HT-29 (cell line): ENCODE measurements around the gene SCLY. TPM values are rescaled to one million over a fixed set of nuclear protein-coding genes. Genes with fewer than 3 reads are reported as not detected.

Experiments used
- DNase-seq: peaks from one replicate; pipeline ENCODE4 v3.0.0-alpha.2; 2015; ENCODE audit warnings: low spot score
- total RNA-seq: library from RNA; depleted of rRNA; stranded (reverse); fragments of >200 nt; shearing (Covaris generic); gene quantifications from 2 replicates; pipeline ENCODE4 v1.2.3, GENCODE V29; 2014

Gene SCLY
- total RNA-seq, 1 experiment from 2014 or later, result 41.6 TPM

DNA sequence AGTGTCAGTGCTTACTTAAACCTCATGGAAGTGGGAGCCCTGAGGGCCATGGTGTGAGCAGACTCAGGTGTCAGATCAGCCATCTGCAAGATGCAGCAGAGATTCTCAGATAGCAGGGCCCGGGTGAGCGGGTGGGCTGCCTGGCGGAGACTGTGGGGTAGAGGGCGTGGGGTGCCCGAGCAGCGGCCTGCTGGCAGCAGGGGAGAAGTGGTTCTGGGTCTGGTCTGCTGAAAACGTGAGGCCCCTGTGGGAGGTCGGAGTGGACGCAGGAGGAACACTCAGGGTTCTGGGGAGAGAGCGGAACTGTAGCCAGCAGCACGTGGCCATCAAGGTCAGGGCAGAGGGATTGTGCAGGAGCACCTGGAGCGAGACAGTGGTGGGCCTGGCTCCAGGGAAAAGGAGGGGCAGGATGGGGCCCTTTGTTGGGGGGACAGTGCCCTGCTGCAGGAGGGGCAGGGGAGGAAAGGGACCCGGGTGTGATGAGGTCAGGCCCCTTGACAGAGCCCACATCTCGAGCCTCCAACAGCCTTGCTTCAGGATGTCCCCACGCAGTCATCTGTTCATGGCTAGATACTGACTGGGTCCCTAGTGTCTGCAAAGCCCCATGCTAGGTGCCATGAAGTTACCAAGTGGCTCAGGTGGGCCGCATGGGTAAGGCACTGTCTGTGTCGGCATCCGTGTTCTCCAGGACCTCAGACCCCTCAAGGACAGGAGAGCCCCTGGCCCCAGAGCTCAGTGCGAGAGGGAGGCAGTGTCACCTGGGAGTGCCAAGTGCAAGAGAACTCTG is 36.6 kb downstream of the SCLY start:
- no peak for DNase-seq

GRCh38 chr2:238097988-238098871 is 37.4 kb downstream of the SCLY start:
- DNase-seq, result peak; percentile 94

DNA sequence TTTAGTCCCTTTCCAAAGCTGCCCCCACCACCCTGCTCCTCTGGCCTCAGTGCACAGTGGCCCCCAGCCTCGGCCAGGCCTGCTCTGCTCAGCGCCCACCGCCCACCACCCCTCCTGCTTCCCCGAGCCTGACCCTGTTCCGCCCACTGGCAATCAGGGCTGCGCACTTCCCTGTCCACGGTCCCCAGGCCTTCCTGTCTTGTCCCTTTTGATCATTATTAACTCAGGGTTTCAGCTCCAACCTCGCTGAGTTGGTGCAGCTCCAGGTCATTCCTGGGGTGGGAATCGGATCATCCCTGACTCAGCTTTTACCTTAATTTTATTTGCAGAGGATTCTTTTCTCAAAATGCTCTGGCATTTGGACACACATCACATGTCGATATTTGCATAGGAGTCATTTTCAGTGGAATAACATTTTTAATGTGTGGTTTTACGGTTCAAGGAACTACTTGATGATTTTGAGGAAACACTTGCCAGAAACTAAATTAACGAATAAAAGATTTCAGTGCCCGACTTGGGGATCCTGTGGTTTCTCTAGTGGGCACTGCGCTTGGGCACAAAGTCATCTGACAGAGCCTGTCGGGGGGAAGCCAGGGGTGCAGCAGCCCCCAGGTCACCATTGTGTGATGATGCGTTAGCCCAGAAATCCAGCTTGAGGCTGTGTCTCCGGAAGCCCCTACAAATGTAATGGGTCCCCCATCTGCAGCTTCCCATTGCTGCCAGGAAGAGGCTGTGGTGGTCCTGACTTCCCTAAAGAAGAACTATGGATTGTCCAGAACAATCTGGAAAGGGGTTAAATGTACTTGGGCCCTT is 38.3 kb downstream of the SCLY start:
- DNase-seq, result no peak

GRCh38 chr2:238099714-238100048 is 38.9 kb downstream of the SCLY start:
- DNase-seq, result no peak

DNA sequence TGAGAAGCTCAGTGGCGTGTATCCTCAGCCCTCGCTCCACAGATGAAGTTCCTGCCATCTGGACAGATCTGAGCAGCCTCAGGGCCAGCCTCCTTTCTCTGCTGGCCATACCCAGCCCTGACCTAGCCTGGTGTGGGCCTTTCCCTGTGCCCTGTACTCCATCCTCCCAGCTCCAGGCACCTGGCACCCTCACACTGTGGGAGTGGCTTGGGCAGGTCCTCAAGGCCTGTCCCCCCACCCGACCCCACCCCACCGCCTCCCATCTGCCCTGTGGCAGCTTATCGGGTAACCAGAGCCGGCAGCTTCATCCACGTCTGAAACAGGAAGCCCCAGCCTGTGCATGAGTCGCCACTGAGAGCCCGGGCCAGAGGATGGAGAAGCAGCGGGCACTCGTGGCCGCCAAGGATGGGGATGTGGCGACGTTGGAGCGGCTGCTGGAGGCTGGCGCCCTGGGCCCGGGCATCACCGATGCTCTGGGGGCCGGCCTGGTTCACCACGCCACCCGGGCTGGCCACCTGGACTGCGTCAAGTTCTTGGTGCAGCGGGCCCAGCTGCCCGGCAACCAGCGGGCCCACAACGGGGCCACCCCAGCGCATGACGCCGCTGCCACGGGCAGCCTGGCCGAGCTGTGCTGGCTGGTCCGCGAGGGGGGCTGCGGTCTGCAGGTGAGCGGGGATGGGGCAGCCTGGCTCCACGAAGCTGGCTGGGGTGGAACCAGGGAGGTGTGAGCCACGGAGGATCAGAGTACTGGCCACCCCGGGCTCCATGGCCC is 39.4 kb downstream of the SCLY start, which contains the start of gene ESPNL:
ESPNL (plus strand) TSS at position 292 of the 772 bp plus-strand sequence; CDS start at position 372, 80 bp downstream.
- DNase-seq, result no peak

DNA sequence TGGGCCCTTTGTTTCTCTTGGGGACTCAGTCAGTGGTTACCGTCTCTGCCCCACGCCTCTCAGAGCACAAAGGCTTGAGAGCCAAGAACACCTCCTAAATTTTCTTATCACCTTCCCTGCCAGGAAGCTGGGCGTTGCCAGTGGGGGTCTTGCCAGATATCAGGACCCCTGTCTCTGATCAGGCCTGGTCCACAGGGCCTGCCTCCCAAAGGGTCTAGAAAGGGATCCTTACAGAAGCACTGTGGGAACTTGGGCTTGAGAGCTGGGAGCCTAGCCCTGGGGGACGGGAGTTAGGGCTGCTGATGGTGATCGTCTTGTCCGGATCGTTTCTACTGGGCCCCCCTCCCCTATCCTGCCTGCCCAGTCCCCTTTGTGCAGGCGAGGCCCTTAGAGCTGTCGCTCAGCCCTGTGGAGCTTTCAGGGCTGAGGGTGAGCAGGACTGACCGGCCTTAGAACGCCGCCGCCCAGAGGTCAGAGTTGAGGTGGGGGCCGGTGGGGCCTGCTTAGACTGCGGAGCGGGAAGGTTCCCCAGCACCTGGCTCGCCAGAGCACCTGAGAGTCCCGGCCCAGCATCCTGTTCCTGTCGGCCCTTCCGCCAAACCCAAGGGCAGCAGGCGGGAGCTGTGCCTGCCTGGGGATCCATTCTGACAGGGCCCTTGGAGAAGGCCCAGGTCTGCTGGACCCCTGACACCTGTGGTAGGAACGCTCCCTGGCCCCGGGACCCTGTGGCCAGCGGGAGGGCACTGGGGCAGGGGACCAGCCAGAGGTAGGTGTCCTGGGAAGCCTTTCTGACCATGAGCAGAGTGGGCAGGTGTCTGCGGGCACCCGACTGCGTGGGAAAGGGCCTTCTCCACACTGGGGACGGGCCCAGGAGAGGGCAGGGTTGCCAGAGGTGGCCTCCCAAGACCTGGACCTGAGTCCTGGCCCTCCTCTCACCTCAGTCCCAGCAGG is 40.3 kb downstream of the SCLY start:
- no peak for DNase-seq

DNA sequence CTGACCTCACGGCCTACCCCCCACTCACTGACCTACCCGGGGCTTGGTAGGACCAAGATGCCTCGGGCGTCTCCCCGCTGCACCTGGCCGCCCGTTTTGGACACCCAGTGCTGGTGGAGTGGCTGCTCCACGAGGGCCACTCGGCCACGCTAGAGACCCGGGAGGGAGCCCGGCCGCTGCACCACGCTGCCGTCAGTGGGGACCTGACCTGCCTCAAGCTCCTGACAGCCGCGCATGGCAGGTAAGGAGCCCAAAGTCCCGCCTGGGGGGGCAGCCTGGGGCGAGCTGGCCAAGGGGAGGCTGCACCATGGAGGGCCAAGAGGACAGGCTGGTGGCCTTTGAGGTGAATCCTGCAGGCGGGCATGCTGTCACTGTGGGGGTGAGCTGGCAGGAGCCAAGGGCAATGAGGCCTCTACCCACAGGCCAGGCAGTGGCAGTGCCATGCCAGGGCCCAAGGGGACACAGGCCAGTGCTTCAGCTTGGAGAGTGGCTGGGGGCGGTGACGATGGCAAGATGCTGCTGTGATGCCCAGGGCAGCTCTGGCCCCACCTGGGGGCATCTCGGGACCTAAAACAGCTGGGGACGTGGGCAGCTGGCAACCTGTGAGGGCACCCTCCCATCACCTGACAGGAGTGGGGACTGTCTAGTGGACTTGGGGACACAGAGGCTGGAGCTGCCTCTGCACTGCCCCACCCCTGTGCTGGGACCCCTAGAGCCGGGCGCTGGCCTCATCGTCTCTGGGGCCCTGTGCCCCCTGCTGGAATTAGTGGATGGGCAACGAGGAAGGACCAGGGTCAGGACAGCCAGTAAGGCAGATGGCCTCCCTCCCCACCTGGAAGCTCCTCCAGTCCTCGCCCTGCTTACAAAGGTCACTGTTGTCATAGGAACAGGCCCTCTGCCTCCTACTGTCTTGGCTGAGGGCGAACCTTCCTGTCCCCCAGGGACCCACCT is 41.4 kb downstream of the SCLY start:
- no peak for DNase-seq

GRCh38 chr2:238102865-238103264 is 42.1 kb downstream of the SCLY start:
- no peak for DNase-seq

DNA sequence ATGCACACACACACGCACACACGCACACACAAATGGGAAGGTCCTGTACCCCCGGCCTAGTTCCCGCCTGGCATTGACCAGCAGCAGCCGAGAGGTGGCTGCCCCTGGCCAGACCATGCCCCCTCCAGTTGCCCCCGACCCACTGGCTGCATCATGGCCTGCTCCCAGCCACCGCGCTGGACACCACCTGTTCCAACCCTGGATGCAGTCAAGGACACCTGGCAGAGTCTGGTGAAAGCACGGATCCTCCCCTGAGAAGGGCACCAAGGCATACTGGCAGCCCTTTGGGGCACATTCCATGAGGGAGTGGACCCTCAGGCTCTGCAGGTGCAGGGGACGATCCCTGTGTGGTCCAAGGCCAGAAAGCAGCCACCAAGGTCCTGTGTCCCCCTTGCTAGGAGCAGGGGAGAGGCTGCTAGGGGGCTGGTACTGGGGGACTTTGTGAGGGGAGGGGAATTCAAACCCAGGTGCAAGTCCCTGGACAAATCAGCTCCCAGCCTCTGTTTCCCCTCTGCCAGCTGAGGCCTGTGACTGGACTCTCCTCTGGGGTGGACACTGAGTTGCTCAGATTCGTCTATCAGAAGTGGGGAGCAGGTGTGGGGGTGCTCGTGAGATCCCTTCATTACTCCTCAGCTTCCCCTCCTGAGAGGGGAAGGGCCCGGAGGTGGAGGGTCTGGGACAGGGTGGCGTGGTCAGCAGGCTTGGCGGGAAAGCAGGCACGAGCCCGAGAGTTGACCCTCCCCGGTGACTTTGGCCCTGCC is 42.8 kb downstream of the SCLY start:
- no peak for DNase-seq

- no peak for DNase-seq
Observed at GRCh38 chr2:238104226-238104690, 43.5 kb downstream of the SCLY start.

- DNase-seq, result no peak
Observed at GRCh38 chr2:238104691-238105371, 44.0 kb downstream of the SCLY start.

DNA sequence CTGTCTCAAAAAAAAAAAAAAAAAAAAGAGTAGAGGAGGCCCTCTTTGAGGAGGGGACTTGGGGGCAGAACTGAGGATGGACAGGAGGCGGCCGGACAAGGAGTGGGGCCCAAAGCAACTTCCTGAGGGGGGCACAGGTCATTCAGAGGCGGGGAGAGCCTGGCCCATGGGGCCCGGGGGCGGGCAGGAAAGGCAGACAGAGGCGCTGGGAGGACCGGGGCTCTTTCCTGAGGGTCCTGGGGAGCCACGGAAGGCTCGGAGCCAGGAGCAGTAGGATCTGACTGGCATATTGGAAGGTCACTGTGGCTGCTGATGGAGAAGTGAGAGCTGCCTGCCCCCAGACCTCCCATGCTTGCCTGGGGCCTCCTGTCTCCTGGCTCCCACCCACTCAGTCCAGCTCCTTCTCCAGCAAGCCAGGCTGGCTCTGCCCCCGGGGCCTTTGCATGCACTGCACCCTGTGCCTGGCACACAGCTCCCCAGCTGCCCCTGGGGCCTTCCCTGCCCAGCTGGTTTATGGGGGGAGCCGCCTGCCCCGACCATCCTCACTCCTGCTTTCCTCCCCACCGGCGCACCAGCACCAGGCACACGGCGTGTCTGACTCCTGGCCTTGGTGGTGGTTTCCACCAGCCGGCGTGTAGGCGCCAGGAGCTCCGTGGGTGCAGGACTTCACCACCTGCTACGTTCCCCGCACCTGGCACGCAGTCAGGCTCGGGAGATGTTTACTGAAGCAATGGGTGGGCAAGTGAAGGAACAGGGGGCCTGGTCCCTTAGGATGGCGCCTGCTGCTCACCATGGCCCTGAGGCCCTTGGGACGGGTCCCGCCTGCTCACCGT is 44.9 kb downstream of the SCLY start:
- no peak for DNase-seq

DNA sequence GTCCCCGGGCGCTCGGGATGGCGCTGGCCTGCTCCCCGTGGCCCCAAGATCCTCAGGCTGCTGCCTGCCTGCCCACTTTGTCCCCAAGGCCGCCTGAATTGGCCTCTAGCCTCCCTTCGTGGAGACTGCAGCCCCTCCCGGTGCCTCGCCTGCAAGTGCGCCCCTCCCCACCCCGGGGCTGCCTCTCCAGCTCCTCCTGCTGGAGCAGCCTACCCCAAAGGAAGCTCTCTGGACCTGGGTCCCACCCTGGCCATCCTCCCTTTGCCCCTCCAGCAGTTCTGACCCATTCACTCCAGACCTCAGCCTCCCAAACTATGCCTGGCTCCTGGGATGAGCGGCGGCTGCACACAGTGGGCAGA is 45.5 kb downstream of the SCLY start:
- DNase-seq, result no peak

DNA sequence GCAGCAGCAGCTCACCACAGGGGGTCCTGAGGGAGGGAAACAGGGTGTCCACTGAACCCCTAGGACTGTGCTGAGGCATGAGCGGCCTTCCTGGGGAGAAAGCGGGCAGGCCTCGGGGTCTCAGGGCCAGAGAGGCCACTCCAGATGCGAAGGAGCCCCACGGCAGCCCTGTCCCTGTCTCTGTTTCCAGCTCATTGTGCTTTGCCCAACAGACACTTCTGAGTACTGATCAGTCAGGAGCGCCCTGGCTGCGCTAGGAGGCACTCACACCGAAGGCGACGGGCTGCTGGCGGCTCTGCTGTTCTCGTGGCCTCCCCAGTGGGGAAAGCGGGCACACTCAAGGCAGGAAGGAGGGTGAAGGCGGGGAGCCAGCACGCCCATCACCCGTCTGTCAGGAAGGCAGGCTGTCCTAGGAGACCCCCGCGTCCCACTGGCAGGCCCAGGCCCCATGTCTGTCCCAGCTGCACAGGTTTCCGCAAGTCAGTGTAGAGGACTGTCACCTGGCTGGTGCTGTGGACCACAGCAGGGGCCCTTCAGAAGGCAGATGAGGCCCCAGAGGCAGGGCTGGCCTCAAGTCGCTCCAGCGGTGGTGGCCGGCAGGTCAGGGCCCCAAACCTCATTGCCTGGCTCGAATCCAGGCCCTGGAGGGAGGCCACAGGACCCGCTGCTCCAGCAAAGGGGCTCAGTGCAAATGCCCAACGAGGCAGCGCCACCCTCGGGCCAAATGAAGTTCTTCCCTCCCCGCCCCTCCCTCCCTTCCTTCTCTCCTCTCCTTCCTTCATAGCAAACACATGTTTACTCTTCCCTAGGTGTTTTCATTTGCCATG is 46.1 kb downstream of the SCLY start:
- peak; percentile 67 for DNase-seq
